GM12864 (cell line): ENCODE measurements around the gene FLOT1.

Experiments used
- DNase-seq: peaks from one replicate; pipeline ENCODE4 v3.0.0-alpha.2; 2011; ENCODE audit warnings: low read depth
- H3K4me3 ChIP-seq: 2 replicates; pipeline ENCODE4 v1.5.1; 2011; ENCODE audit warnings: mild to moderate bottlenecking, low read depth, low read length, control low read depth
- CTCF ChIP-seq: IDR thresholded peaks from 2 replicates; pipeline ENCODE4 v1.5.1; 2011; ENCODE audit warnings: low read depth, mild to moderate bottlenecking, moderate library complexity, low read length, control low read depth, inconsistent platforms; ENCODE audit errors: missing control alignments

FLOT1 gene

GRCh38 chr6:30732237-30732943 lies 10.1 kb downstream of the FLOT1 start:
- TF ChIP-seq CTCF: no peak
- H3K4me3 ChIP-seq: no peak overlapping the region
- DNase-seq: no peak

DNA sequence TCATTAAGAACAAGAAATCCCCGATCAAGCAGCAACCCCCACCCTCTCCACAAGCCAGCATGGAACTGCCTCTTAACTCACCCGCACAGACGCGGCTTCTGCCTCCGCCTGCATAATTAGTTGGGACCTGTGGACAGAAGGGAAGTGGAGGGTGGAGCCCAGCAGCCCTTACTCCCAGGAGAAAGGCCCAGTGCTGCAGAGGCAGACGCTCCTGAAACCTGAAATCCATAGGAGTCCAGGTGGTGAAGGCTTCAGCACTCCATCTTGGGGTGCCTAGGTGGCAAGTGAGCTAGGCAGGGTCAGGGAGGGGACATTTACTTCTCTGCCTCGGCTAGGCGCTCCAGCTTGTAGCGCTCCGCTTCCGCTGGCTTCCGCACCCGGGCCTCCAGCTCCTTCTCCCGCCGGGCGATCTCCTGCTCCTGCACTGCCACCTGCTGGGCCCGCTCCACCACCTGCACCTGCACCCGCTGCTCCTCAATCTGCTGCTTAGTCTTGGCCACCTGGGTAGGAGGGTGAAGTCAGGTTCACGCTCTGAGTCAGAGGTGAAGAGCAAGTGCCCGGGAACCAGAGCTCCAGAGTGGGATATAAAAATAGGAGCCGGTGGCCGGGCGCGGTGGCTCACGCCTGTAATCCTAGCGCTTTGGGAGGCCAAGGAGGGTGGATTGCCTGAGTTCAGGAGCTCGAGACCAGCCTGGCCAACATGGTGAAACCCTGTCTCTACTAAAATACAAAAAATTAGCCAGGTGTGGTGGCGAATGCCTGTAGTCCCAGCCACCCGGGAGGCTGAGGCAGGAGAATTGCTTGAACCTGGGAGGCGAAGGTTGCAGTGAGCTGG lies 11.7 kb downstream of the FLOT1 start:
- no peak overlapping the region for H3K4me3 ChIP-seq
- no peak for DNase-seq
- TF ChIP-seq CTCF: peak; percentile 87

- H3K4me3 ChIP-seq: no peak overlapping the region
- DNase-seq: no peak
- no peak for TF ChIP-seq CTCF
These were observed 14.4 kb downstream of the FLOT1 start for GRCh38 chr6:30727920-30728553.

DNA sequence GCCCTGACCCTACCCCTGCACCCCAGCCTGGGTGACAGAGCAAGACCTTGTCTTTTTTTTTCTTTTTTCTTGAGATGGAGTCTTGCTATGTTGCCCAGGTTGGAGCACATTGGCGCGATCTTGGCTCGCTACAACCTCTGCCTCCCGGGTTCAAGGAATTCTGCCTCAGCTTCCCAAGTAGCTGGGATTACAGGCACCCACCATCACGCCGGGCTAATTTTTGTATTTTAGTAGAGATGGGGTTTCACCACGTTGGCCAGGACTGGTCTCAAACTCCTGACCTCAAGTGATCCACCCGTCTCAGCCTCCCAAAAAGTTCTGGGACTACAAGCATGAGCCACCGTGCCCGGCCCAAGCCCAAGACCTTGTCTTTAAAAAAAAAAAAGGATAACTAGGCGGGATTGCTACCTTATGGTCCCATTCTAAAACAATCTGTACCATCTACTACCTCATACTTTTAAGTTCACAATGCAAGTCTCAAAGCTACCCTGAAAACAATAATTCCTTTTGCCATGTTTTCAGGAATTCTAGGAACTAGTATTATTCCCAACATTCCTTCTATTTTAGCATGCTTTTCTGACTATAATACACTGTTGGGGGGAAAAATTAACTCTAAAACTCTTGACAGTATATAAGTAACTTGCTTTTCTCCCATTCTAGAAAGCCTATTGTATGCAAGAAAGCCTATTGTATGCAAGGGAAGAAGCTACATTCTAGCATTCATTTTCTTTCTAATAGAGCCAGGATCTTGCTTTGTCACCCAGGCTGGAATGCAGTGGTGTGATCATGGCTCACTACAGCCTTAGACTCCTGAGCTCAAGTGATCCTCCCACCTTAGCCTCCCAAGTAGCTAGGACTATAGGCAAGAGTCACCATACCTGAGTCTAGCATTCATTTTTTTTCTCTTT lies 15.7 kb downstream of the FLOT1 start:
- DNase-seq: no peak
- TF ChIP-seq CTCF: no peak
- no peak overlapping the region for H3K4me3 ChIP-seq

GRCh38 chr6:30725713-30726505 lies 16.6 kb downstream of the FLOT1 start:
- no peak overlapping the region for H3K4me3 ChIP-seq
- TF ChIP-seq CTCF: no peak
- no peak for DNase-seq
